Peyer's patch (tissue), 4 donors: ENCODE data around the gene DEXI. TPM values are rescaled to one million over a fixed set of nuclear protein-coding genes. Genes with fewer than 3 reads are reported as not detected.

Source experiments
- DNase-seq, 3 donors: peaks; one replicate each; pipeline ENCODE4 v3.0.0-alpha.2; 2017 to 2019
- H3K27ac ChIP-seq, 4 donors: fragments of 200-600 bp; sonication (generic); one replicate each; pipeline ENCODE4 v1.5.1; 2016 to 2019
- H3K27me3 ChIP-seq, 2 donors: fragments of 200-600 bp; sonication (generic); one replicate each; pipeline ENCODE4 v1.5.1; 2019
- H3K36me3 ChIP-seq, 3 donors: fragments of 200-600 bp; sonication (generic); one replicate each; pipeline ENCODE4 v1.5.1; 2016 to 2019
- H3K4me1 ChIP-seq, 4 donors: fragments of 200-600 bp; sonication (generic); one replicate each; pipeline ENCODE4 v1.5.1; 2016 to 2019
- H3K4me3 ChIP-seq, 4 donors: fragments of 200-600 bp; sonication (generic); 1 replicate in 3 of 4; 2 replicates in 1 of 4; pipeline ENCODE4 v1.5.1; 2016 to 2019; ENCODE audit warnings: mild to moderate bottlenecking in 1 of 4
- H3K9me3 ChIP-seq, 4 donors: fragments of 200-600 bp; sonication (generic); one replicate each; pipeline ENCODE4 v1.5.1; 2016 to 2019; ENCODE audit warnings: mild to moderate bottlenecking in 1 of 4
- POLR2A ChIP-seq, 2 donors: fragments of 450-650 bp; IDR thresholded peaks; one replicate each; pipeline ENCODE4 v1.5.1; 2017; ENCODE audit warnings: antibody characterized with exemption in 2 of 2, mild to moderate bottlenecking in 2 of 2, moderate library complexity in 2 of 2
- total RNA-seq, 4 donors: library from RNA; depleted of rRNA; stranded (reverse); fragments of >200 nt; gene quantifications; one replicate each; pipeline ENCODE4 v1.1.0, GENCODE V29; 2016
- TF ChIP-seq, protein P1 (sequence below), 6 experiments: fragments of 450-650 bp in 4 of 6; fragments of 200-600 bp in 2 of 6; sonication (generic) in 1 of 6; IDR thresholded peaks; one replicate each; pipeline ENCODE4 v1.5.1; 2017 to 2019; ENCODE audit warnings: antibody characterized with exemption in 6 of 6, mild to moderate bottlenecking in 3 of 6, moderate library complexity in 1 of 6

DEXI gene
- total RNA-seq, 4 donors from 2014 or later = 39.8 to 69.3 (median 60.9) TPM

DNA sequence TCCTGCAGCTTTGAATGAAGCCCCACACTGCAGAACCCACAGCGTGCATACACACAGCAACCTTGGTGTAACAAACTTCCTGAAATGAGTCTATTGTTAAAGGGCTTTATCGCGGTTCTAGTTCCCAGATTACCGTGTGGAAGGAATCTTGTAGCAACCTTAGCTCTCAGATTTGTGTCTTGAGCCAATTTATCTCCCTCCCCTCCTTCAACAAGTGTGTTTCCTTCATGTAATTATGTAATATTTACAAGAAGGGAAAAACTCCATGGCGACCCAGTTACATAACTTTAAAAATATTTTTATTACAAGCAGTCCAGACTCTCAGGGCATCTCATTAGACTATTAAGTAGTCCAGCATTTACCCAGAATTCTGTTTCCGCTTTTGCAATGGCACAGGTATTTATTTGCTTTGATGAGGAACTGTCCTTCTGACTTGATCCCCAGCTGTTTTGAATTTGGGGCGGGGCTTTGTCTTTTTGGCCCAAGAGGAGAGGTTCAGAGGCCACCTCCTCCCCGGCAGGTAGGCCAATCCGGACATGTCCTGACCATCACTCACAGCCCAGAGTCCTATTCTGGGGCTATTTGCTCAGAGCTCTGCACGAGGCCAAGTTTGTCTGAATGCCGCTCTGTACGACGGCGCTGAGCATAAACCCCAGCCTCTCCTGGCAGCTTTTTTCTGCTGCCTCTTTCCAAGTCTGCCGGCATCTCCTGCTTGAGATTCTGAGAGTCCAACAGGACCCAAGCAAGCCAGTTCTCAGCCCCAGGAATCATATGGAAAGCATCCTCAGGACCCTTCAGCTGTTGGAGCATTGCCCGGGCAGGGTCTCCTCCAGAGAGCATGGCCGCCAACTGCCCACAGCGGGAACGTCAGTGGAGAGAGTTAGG, 37.7 kb upstream of the DEXI start:
- Histone ChIP-seq H3K27me3 (no peaks in the 10 kb centered on the region), H3K36me3 (peaks cover 0 to 38% (median 0%) of the 10 kb centered on the region in 3 donors), H3K27ac (peak overlapping the region; percentile 14 to 68 (median 44)), H3K9me3 (no peaks in the 10 kb centered on the region), H3K4me1 (peaks cover 0 to 6% (median 0%) of the 10 kb centered on the region in 4 donors), H3K4me3 (no peak overlapping the region)
- TF ChIP-seq, protein P1, sequence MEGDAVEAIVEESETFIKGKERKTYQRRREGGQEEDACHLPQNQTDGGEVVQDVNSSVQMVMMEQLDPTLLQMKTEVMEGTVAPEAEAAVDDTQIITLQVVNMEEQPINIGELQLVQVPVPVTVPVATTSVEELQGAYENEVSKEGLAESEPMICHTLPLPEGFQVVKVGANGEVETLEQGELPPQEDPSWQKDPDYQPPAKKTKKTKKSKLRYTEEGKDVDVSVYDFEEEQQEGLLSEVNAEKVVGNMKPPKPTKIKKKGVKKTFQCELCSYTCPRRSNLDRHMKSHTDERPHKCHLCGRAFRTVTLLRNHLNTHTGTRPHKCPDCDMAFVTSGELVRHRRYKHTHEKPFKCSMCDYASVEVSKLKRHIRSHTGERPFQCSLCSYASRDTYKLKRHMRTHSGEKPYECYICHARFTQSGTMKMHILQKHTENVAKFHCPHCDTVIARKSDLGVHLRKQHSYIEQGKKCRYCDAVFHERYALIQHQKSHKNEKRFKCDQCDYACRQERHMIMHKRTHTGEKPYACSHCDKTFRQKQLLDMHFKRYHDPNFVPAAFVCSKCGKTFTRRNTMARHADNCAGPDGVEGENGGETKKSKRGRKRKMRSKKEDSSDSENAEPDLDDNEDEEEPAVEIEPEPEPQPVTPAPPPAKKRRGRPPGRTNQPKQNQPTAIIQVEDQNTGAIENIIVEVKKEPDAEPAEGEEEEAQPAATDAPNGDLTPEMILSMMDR (IDR thresholded peaks at IDR 0.05) = peak in 1 of 6 experiments; percentile 18
- no peak for TF ChIP-seq POLR2A (IDR thresholded peaks at IDR 0.05)
- no peak for DNase-seq

DNA sequence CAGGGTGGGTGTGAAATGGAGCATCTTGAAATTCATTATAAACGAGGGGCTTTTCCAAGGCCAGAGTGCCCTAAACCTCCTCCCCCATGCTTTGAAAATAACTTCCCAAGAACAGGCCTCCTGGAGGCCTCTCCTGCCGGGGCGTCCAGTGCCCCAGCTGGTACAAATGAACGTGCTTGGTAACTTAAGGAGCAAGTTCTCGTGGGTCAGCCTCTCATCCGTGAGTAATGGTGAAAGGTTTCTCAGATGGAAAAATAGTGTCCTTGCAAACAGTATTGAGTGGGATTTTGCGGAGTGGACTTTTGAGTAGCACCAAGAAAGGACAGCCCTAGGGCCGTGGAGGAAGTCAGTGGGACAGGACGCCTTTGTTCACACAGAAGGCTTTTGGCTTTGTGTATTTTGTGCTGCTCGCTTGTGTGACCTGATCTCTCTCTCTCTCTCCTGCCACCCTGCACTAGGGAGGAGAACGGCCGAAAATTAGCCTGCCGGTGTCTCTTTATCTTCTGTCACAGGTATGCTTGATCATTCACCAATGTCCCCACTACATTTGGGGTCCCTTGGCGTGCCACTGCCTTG, 36.7 kb upstream of the DEXI start:
- no peaks in the 10 kb centered on the region for H3K9me3 ChIP-seq
- H3K27ac ChIP-seq = peak overlapping the region in 1 of 4 donors; percentile 68
- H3K36me3 ChIP-seq = peaks cover 0 to 38% (median 0%) of the 10 kb centered on the region in 3 donors
- DNase-seq = no peak
- no peak overlapping the region for H3K4me3 ChIP-seq
- TF ChIP-seq, protein P1 (IDR thresholded peaks at IDR 0.05) = no peak
- TF ChIP-seq POLR2A (IDR thresholded peaks at IDR 0.05) = no peak
- no peaks in the 10 kb centered on the region for H3K27me3 ChIP-seq
- peaks cover 0 to 6% (median 0%) of the 10 kb centered on the region in 4 donors for H3K4me1 ChIP-seq

DNA sequence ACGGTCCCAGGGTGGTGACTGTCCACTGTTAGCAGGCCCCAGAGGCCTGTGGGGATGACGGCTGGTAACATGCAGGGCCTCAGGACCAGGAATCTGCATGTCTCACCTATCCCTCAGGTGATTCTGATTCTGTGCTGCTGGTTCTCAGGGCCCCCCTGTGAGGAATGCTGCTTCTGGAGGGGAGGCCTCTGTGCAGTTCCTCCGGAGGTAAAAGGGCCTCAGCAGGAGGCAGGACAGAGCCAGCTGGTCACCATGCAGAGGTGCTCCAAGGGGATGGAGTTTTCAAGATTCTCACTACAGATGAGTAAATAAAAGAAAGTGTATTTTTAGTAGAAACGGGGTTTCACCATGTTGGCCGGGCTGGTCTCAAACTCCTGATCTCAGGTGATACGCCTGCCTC, 35.9 kb upstream of the DEXI start:
- peaks cover 0 to 37% (median 0%) of the 10 kb centered on the region in 3 donors for H3K36me3 ChIP-seq
- no peak overlapping the region for H3K4me3 ChIP-seq
- H3K4me1 ChIP-seq = peaks cover 0 to 6% (median 0%) of the 10 kb centered on the region in 4 donors
- no peaks in the 10 kb centered on the region for H3K27me3 ChIP-seq
- no peaks in the 10 kb centered on the region for H3K9me3 ChIP-seq
- no peak overlapping the region for H3K27ac ChIP-seq
- TF ChIP-seq, protein P1 (IDR thresholded peaks at IDR 0.05) = no peak
- no peak for TF ChIP-seq POLR2A (IDR thresholded peaks at IDR 0.05)
- DNase-seq = no peak

DNA sequence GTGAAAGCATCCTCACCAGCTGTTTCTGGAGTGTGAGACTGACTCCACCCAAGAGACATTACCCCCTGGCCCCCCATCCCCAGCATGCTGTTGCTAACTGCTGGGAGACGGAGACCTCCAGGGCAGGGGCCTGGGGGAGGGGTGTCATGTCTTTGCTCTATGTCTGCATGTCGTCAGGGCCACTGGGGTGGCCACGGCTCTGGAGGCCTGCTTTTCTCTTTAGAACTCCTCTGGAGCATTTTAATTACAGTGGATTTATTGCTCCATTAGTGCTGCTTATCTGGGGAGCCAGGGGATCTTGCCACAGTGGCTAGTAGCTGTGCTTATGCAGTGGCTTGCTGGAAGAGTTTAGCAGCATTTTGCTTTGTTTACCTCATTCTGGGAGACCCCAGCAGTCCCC, 34.4 kb upstream of the DEXI start:
- Histone ChIP-seq H3K4me1 (no peaks in the 10 kb centered on the region), H3K36me3 (peaks cover 0 to 33% (median 0%) of the 10 kb centered on the region in 3 donors), H3K27me3 (no peaks in the 10 kb centered on the region), H3K27ac (no peak overlapping the region), H3K9me3 (no peaks in the 10 kb centered on the region), H3K4me3 (no peak overlapping the region)
- TF ChIP-seq, protein P1 (IDR thresholded peaks at IDR 0.05) = no peak
- no peak for TF ChIP-seq POLR2A (IDR thresholded peaks at IDR 0.05)
- DNase-seq = no peak

DNA sequence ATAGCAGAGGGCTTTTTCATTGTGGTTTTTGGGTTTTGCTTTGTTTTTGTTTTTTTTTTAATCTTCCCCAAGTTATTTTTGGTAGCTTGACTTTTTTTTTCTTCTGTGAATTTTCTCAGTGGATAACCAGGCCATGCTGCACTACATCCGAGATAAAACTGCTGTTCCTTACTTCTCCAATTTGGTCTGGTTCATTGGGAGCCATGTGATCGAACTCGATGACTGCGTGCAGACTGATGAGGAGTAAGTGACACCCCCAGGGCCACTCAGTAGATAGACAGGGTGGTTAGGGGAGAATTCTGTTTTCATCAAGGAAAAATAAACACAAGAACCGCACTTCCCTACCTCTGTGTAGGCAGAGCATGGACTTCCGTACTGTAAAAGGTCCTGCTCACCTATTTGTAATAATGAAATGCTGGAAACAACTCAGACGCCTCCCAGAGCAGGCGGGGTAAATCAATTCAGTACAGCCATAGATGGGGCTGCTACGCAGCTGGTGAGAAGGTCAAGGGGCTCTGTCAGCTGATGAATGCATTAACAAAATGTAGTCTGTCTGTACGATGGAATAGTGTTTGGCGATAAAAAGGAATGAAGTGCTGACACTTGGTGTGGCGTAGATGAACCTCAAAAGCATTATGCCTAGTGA, 30.7 kb upstream of the DEXI start:
- no peaks in the 10 kb centered on the region for H3K9me3 ChIP-seq
- H3K27me3 ChIP-seq = no peaks in the 10 kb centered on the region
- no peak overlapping the region for H3K27ac ChIP-seq
- H3K36me3 ChIP-seq = peaks cover 0 to 28% (median 0%) of the 10 kb centered on the region in 3 donors
- no peak for DNase-seq
- TF ChIP-seq, protein P1 (IDR thresholded peaks at IDR 0.05) = no peak
- no peak for TF ChIP-seq POLR2A (IDR thresholded peaks at IDR 0.05)
- H3K4me1 ChIP-seq = no peaks in the 10 kb centered on the region
- no peak overlapping the region for H3K4me3 ChIP-seq
